H1 (cell line): Measurements from ENCODE around the gene ISX. TPM values are rescaled to one million over a fixed set of nuclear protein-coding genes. Genes with fewer than 3 reads are reported as not detected.

Experiments
- CTCF ChIA-PET: fragments of 300-600 bp; sonication (Branson Sonifier 250); formaldehyde crosslinking; loops from one replicate; lab custom pipeline; 2021; ENCODE audit not compliant: partially characterized antibody; lab: Charles Lee
- POLR2A ChIA-PET: fragments of 300-600 bp; sonication (Branson Sonifier 250); formaldehyde crosslinking; loops from one replicate; lab custom pipeline; 2021; ENCODE audit warnings: inconsistent platforms; ENCODE audit not compliant: partially characterized antibody; lab: Charles Lee
- DNase-seq, 2 experiments: peaks; one replicate each; pipeline versions ENCODE4 v3.0.0 to v3.0.0-alpha.2; 2010 to 2022; ENCODE audit warnings: low spot score in 2 of 2, low read depth in 1 of 2, mixed read lengths in 1 of 2
- FAIRE-seq: peaks from 2 replicates; lab custom pipeline; 2011; peaks lifted over from hg19 to GRCh38; lab: Jason Lieb, UNC
- H2AFZ ChIP-seq: 2 replicates; pipeline ENCODE4 v1.8.1; 2012; ENCODE audit warnings: low read length, inconsistent platforms
- H2AK5ac ChIP-seq: 2 replicates; pipeline ENCODE4 v1.6.1; 2013; ENCODE audit warnings: low read depth, low read length
- H2BK120ac ChIP-seq: replicated peaks from 2 replicates; pipeline ENCODE3; 2013; ENCODE audit warnings: low read depth, low read length, inconsistent platforms
- H2BK12ac ChIP-seq: 2 replicates; pipeline ENCODE4 v1.6.1; 2013; ENCODE audit warnings: low read depth, low read length
- H2BK15ac ChIP-seq: 2 replicates; pipeline ENCODE4 v1.6.1; 2013; ENCODE audit warnings: low read length
- H2BK20ac ChIP-seq: 2 replicates; pipeline ENCODE4 v1.6.1; 2013; ENCODE audit warnings: low read length
- H2BK5ac ChIP-seq: 2 replicates; pipeline ENCODE4 v1.6.1; 2013; ENCODE audit warnings: low read depth, low read length
- H3K14ac ChIP-seq: 2 replicates; pipeline ENCODE4 v1.6.1; 2013; ENCODE audit warnings: inconsistent platforms; ENCODE audit not compliant: insufficient read length
- H3K18ac ChIP-seq: 2 replicates; pipeline ENCODE4 v1.6.1; 2013; ENCODE audit warnings: low read length; ENCODE audit errors: extremely low read depth
- H3K23ac ChIP-seq: 2 replicates; pipeline ENCODE4 v1.6.1; 2013; ENCODE audit warnings: inconsistent platforms; ENCODE audit not compliant: insufficient read length
- H3K23me2 ChIP-seq: 2 replicates; pipeline ENCODE4 v1.6.1; 2013; ENCODE audit warnings: low read depth, low read length
- H3K27ac ChIP-seq: 2 replicates; pipeline ENCODE4 v1.6.1; 2011; ENCODE audit warnings: low read depth, low read length, inconsistent platforms
- H3K27me3 ChIP-seq, 4 experiments: replicated peaks in 1 of 4; 1 replicate in 1 of 4; 2 replicates in 3 of 4; pipeline versions ENCODE4 v1.6.1 to v1.8.1; 2011 to 2013; ENCODE audit warnings: low read length in 3 of 4, mild to moderate bottlenecking in 3 of 4, inconsistent platforms in 2 of 4, mixed read lengths in 2 of 4, moderate library complexity in 1 of 4; ENCODE audit not compliant: control insufficient read depth in 3 of 4, insufficient read depth in 3 of 4; ENCODE audit errors: extremely low read depth in 1 of 4
- H3K36me3 ChIP-seq, 4 experiments: 2 replicates each; pipeline versions ENCODE4 v1.6.1 to v1.8.1; 2011 to 2013; ENCODE audit warnings: mild to moderate bottlenecking in 4 of 4, low read length in 3 of 4, moderate library complexity in 2 of 4, control low read depth in 1 of 4, inconsistent platforms in 1 of 4; ENCODE audit not compliant: insufficient read depth in 4 of 4, control insufficient read depth in 2 of 4
- H3K4ac ChIP-seq: replicated peaks from 2 replicates; pipeline ENCODE3; 2013; ENCODE audit warnings: low read length, low read depth, mixed read lengths, inconsistent platforms; ENCODE audit not compliant: insufficient read length
- H3K4me1 ChIP-seq, 4 experiments: replicated peaks in 1 of 4; 1 replicate in 1 of 4; 2 replicates in 3 of 4; pipeline versions ENCODE4 v1.6.1 to v1.8.1; 2011 to 2013; ENCODE audit warnings: low read length in 3 of 4, inconsistent platforms in 2 of 4, mixed read lengths in 1 of 4; ENCODE audit not compliant: insufficient read depth in 4 of 4, control insufficient read depth in 3 of 4
- H3K4me2 ChIP-seq, 2 experiments: 2 replicates each; pipeline versions ENCODE4 v1.6.1 to v1.8.1; 2011 to 2013; ENCODE audit warnings: low read depth in 2 of 2, low read length in 2 of 2, control low read depth in 1 of 2, inconsistent platforms in 1 of 2, mild to moderate bottlenecking in 1 of 2; ENCODE audit not compliant: insufficient read depth in 1 of 2
- H3K4me3 ChIP-seq, 4 experiments: fragments of 200-600, 300-600 bp in 1 of 4; sonication (generic), shearing (Covaris generic), sonication (Bioruptor Twin) in 1 of 4; 2 replicates each; pipeline versions ENCODE4 v1.5.1 to v1.8.1; 2011 to 2016; ENCODE audit warnings: low read length in 4 of 4, low read depth in 3 of 4, control low read depth in 2 of 4, inconsistent platforms in 2 of 4, mild to moderate bottlenecking in 2 of 4, mixed read lengths in 1 of 4, moderate library complexity in 1 of 4; ENCODE audit not compliant: insufficient read depth in 2 of 4; ENCODE audit errors: extremely low read depth in 1 of 4
- H3K56ac ChIP-seq: replicated peaks from 2 replicates; pipeline ENCODE3; 2013; ENCODE audit warnings: low read depth, mild to moderate bottlenecking, mixed read lengths, low read length, inconsistent platforms; ENCODE audit not compliant: insufficient read length
- H3K79me1 ChIP-seq: 2 replicates; pipeline ENCODE4 v1.6.1; 2013; ENCODE audit warnings: low read depth, low read length, control low read depth
- H3K79me2 ChIP-seq, 2 experiments: 2 replicates each; pipeline versions ENCODE4 v1.6.1 to v1.8.1; 2012 to 2013; ENCODE audit warnings: low read length in 2 of 2, mild to moderate bottlenecking in 2 of 2, inconsistent platforms in 1 of 2; ENCODE audit not compliant: insufficient read depth in 2 of 2, control insufficient read depth in 1 of 2
- H3K9ac ChIP-seq, 4 experiments: replicated peaks in 1 of 4; 1 replicate in 1 of 4; 2 replicates in 3 of 4; pipeline versions ENCODE4 v1.6.1 to v1.8.1; 2011 to 2013; ENCODE audit warnings: low read depth in 3 of 4, low read length in 3 of 4, control low read depth in 2 of 4, mild to moderate bottlenecking in 2 of 4, moderate library complexity in 2 of 4, inconsistent platforms in 1 of 4; ENCODE audit errors: extremely low read depth in 1 of 4
- H3K9me3 ChIP-seq, 2 experiments: 2 replicates each; pipeline versions ENCODE4 v1.6.1 to v1.8.1; 2012 to 2013; ENCODE audit warnings: mild to moderate bottlenecking in 2 of 2, moderate library complexity in 2 of 2, control low read depth in 1 of 2, inconsistent platforms in 1 of 2, low read depth in 1 of 2, low read length in 1 of 2, mixed read lengths in 1 of 2; ENCODE audit not compliant: insufficient read depth in 2 of 2
- H4K20me1 ChIP-seq, 2 experiments: replicated peaks in 1 of 2; 2 replicates each; pipeline versions ENCODE3 to v1.8.1; 2011 to 2013; ENCODE audit warnings: inconsistent platforms in 2 of 2, low read length in 2 of 2, mild to moderate bottlenecking in 1 of 2; ENCODE audit not compliant: insufficient read depth in 2 of 2, control insufficient read depth in 1 of 2
- H4K5ac ChIP-seq: 2 replicates; pipeline ENCODE4 v1.6.1; 2013; ENCODE audit warnings: low read length, low read depth, mixed read lengths, inconsistent platforms; ENCODE audit not compliant: insufficient read length
- H4K8ac ChIP-seq: 2 replicates; pipeline ENCODE4 v1.8.0; 2013; ENCODE audit warnings: mild to moderate bottlenecking, moderate library complexity, low read length, inconsistent platforms; ENCODE audit not compliant: insufficient read depth; ENCODE audit errors: extremely low read depth
- H4K91ac ChIP-seq: replicated peaks from 2 replicates; pipeline ENCODE3; 2013; ENCODE audit warnings: low read length, mixed read lengths, inconsistent platforms; ENCODE audit not compliant: insufficient read length
- EGR1 ChIP-seq: IDR thresholded peaks from 2 replicates; pipeline ENCODE4 v1.6.1; 2011; ENCODE audit warnings: low read depth, low read length, borderline replicate concordance
- NRF1 ChIP-seq: IDR thresholded peaks from 2 replicates; pipeline ENCODE4 v1.6.1; 2011; ENCODE audit warnings: mild to moderate bottlenecking, low read depth, low read length, improper control_type of control experiment
- WGBS, 2 experiments: shearing (Covaris generic) in 1 of 2; methylation state at CpG; one replicate each; pipeline versions ENCODE4 v1.1.6 to v1.1.7; 2013 to 2015; ENCODE audit warnings: low lambda C conversion rate in 2 of 2, mixed read lengths in 2 of 2, inconsistent platforms in 1 of 2, low coverage in 1 of 2, missing lambda C conversion rate in 1 of 2; ENCODE audit not compliant: insufficient replicate concordance in 2 of 2, insufficient coverage in 1 of 2, insufficient read length in 1 of 2; ENCODE audit errors: extremely low coverage in 1 of 2, missing lambda C conversion rate in 1 of 2; 5-methylcytosine and 5-hydroxymethylcytosine counted together
- polyA plus RNA-seq, 7 experiments: library from polyadenylated mRNA; depleted of rRNA in 3 of 7; stranded (reverse) in 5 of 7; unstranded in 2 of 7; fragments of >200 nt in 5 of 7; fragments of 200-250 nt in 2 of 7; gene quantifications; 1 replicate in 5 of 7; 2 replicates in 1 of 7; 4 replicates in 1 of 7; pipeline versions ENCODE4 v1.2.1 to v1.2.3, GENCODE V29; 2011 to 2013; ENCODE audit warnings: missing spikeins in 2 of 7, mixed read lengths in 2 of 7
- total RNA-seq: library from RNA; stranded (reverse); fragmentation: NEBNext Ultra II Directional; extraction: Animal tissue kit (Norgen Biotek cat#: 25700); gene quantifications from 2 replicates; pipeline ENCODE4 v1.2.1, GENCODE V29; 2021

The ISX gene
- total and polyA plus RNA-seq, 2 of the 8 experiments (the other 6 are each of a cell fraction or from before 2014, with no cell fraction given), result not detected

GRCh38 chr22:35116269-35116668 is 50.3 kb downstream of the ISX start:
- Histone ChIP-seq H2BK20ac (no peak overlapping the region), H4K5ac (no peak overlapping the region), H3K9ac (no peak overlapping the region), H3K23ac (no peak overlapping the region), H3K4me2 (no peak overlapping the region), H3K27ac (no peak overlapping the region), H3K4ac (no peak overlapping the region), H2BK120ac (no peak overlapping the region), H2BK5ac (no peak overlapping the region), H3K23me2 (no peaks in the 10 kb centered on the region), H3K18ac (no peak overlapping the region), H3K79me1 (no peaks in the 10 kb centered on the region), H3K14ac (no peak overlapping the region), H2AFZ (no peak overlapping the region), H3K4me3 (no peak overlapping the region), H3K36me3 (no peaks in the 10 kb centered on the region), H3K27me3 (no peaks in the 10 kb centered on the region), H2AK5ac (no peak overlapping the region), H3K79me2 (no peaks in the 10 kb centered on the region), H4K20me1 (no peaks in the 10 kb centered on the region), H2BK15ac (no peak overlapping the region), H3K9me3 (no peaks in the 10 kb centered on the region), H3K4me1 (no peaks in the 10 kb centered on the region), H4K8ac (no peak overlapping the region), H3K56ac (no peak overlapping the region), H4K91ac (no peak overlapping the region), H2BK12ac (no peak overlapping the region)
- 84% methylated on average over 7 of the region's 7 CpGs; no CpG with 5 or more reads in 1 of the 2 experiments for WGBS, 2 experiments
- ChIA-PET POLR2A (interaction anchor here (0.6 to 0.9 kb wide), 2 partner anchors 34 to 51 kb away, joined by 3 to 4 read pairs; no protein-coding TSS in a partner anchor), CTCF (interaction anchor here (0.7 to 4.2 kb wide), 6 partner anchors 9 to 74 kb away, joined by 3 to 21 read pairs (median 10); no protein-coding TSS in a partner anchor)
- DNase-seq, result no peak
- FAIRE-seq, result no peak
- TF ChIP-seq NRF1 (no peak), EGR1 (no peak)
